ENCODE results near the gene USP35. TPM values are rescaled to one million over a fixed set of nuclear protein-coding genes. Genes with fewer than 3 reads are reported as not detected.
"Not testable (repeated sequence)": the region's sequence is repeated elsewhere in the genome, so short reads cannot be mapped to it uniquely, and the experiment has no call there.

Gene USP35
- total and polyA plus RNA-seq, 7 donors: 1.2 to 23.3 (median 6.7) TPM

- H3K27ac ChIP-seq: no peak overlapping the region
- no peaks in the 10 kb centered on the region for H3K4me1 ChIP-seq
- H3K4me3 ChIP-seq: no peak overlapping the region
- H3K27me3 ChIP-seq: no peaks in the 10 kb centered on the region
- peaks cover 5 to 70% (median 17%) of the 10 kb centered on the region in 4 donors for H3K36me3 ChIP-seq
- intact Hi-C loops (cut with DNase I): no loop called here
- WGBS, 2 donors: 93 to 95% methylated on average over 7 of the region's 7 CpGs
- no peak for DNase-seq
- H3K9me3 ChIP-seq: no peaks in the 10 kb centered on the region
- no peak for TF ChIP-seq CTCF (IDR thresholded peaks at IDR 0.05)
- TF ChIP-seq POLR2AphosphoS5 (IDR thresholded peaks at IDR 0.05): no peak
- no peak for TF ChIP-seq EP300 (IDR thresholded peaks at IDR 0.05)
- TF ChIP-seq POLR2A (IDR thresholded peaks at IDR 0.05): no peak
These were observed 30.9 kb downstream of the USP35 start for GRCh38 chr11:78219493-78220217.

GRCh38 chr11:78220218-78221157, 31.8 kb downstream of the USP35 start:
- H3K27me3 ChIP-seq: no peaks in the 10 kb centered on the region
- 93 to 95% methylated on average over 14 of the region's 14 CpGs for WGBS, 2 donors
- TF ChIP-seq EP300 (IDR thresholded peaks at IDR 0.05) (no peak), POLR2A (IDR thresholded peaks at IDR 0.05) (no peak), CTCF (IDR thresholded peaks at IDR 0.05) (no peak), POLR2AphosphoS5 (IDR thresholded peaks at IDR 0.05) (no peak)
- DNase-seq: no peak
- H3K27ac ChIP-seq: no peak overlapping the region
- H3K36me3 ChIP-seq: peaks cover 8 to 71% (median 20%) of the 10 kb centered on the region in 4 donors
- intact Hi-C loops (cut with DNase I): no loop called here
- no peaks in the 10 kb centered on the region for H3K4me1 ChIP-seq
- H3K4me3 ChIP-seq: no peak overlapping the region
- no peaks in the 10 kb centered on the region for H3K9me3 ChIP-seq

- intact Hi-C loops (cut with DNase I): no loop called here
- H3K36me3 ChIP-seq: peaks cover 8 to 68% (median 21%) of the 10 kb centered on the region in 4 donors
- TF ChIP-seq POLR2A (IDR thresholded peaks at IDR 0.05) (no peak), POLR2AphosphoS5 (IDR thresholded peaks at IDR 0.05) (no peak), EP300 (IDR thresholded peaks at IDR 0.05) (no peak), CTCF (IDR thresholded peaks at IDR 0.05) (no peak)
- no peaks in the 10 kb centered on the region for H3K9me3 ChIP-seq
- H3K27me3 ChIP-seq: no peaks in the 10 kb centered on the region
- H3K4me3 ChIP-seq: no peak overlapping the region
- no peak overlapping the region for H3K27ac ChIP-seq
- DNase-seq: no peak
- H3K4me1 ChIP-seq: no peaks in the 10 kb centered on the region
- WGBS, 2 donors: 95 to 96% methylated on average over 13 of the region's 13 CpGs
These were observed 32.9 kb downstream of the USP35 start for GRCh38 chr11:78221396-78222315.

DNA sequence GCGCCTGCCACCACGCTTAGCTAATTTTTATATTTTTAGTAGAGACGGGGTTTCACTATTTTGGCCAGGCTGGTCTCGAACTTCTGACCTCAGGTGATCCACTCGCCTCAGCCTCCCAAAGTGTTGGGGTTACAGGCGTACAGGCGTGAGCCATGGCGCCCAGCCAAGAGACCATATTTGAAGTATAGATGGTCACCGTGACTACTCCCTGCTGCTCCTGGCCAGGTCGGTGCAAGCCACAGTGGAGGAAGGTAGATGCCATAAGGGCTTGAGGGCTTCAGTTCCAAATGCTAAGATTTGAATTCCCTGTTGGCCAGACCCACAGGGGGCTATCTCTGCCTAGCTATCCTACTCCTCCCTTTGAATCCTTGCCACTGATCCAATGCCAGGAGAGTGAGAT, 34.0 kb downstream of the USP35 start:
- DNase-seq; intact Hi-C loops (cut with DNase I); H3K4me3 ChIP-seq; H3K27me3 ChIP-seq; H3K9me3 ChIP-seq; H3K27ac ChIP-seq; H3K4me1 ChIP-seq: not testable (repeated sequence)
- WGBS, 2 donors: 85 to 93% methylated on average over 10 of the region's 10 CpGs
- H3K36me3 ChIP-seq: peaks cover 8 to 64% (median 20%) of the 10 kb centered on the region in 4 donors

All from sigmoid colon (tissue), 7 donors.